ENCODE measurements around the gene PPP6C. TPM values are rescaled to one million over a fixed set of nuclear protein-coding genes. Genes with fewer than 3 reads are reported as not detected.

The PPP6C gene
- total RNA-seq, 1 experiment from 2014 or later = 22.7 TPM

DNA sequence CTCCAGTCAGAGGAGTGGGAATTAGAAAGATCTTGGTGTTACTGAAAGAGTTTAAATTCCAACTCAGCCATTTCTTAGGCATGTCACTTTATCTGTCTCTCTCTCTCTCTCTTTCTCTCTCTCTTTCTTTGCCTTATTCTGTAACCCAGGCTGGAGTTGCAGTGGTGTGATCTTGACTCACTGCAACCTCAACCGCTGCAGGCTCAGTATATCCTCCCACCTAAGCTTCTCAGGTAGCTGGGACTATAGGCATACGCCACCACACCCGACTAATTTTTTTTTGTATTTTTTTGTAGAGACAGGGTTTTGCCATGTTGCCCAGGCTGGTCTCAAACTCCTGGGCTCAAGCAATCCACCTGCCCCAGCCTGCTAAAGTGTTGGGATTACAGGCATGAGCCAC is 29.0 kb upstream of the PPP6C start:
- TF ChIP-seq, protein P1, sequence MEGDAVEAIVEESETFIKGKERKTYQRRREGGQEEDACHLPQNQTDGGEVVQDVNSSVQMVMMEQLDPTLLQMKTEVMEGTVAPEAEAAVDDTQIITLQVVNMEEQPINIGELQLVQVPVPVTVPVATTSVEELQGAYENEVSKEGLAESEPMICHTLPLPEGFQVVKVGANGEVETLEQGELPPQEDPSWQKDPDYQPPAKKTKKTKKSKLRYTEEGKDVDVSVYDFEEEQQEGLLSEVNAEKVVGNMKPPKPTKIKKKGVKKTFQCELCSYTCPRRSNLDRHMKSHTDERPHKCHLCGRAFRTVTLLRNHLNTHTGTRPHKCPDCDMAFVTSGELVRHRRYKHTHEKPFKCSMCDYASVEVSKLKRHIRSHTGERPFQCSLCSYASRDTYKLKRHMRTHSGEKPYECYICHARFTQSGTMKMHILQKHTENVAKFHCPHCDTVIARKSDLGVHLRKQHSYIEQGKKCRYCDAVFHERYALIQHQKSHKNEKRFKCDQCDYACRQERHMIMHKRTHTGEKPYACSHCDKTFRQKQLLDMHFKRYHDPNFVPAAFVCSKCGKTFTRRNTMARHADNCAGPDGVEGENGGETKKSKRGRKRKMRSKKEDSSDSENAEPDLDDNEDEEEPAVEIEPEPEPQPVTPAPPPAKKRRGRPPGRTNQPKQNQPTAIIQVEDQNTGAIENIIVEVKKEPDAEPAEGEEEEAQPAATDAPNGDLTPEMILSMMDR (IDR thresholded peaks at IDR 0.05; ENCODE audit: unreplicated experiment) = no peak
- no peak overlapping the region for H3K4me3 Mint-ChIP-seq (ENCODE audit: low read depth, unreplicated experiment)
- no peaks in the 10 kb centered on the region for H3K4me1 Mint-ChIP-seq (ENCODE audit: low read depth, unreplicated experiment)
- H3K36me3 Mint-ChIP-seq (ENCODE audit: insufficient read depth, unreplicated experiment) = no peaks in the 10 kb centered on the region
- no peak for DNase-seq
- no peaks in the 10 kb centered on the region for H3K9me3 Mint-ChIP-seq (ENCODE audit: low read depth, unreplicated experiment)
- BruUV-seq (replicated peaks) = no TSS peak
- no peaks in the 10 kb centered on the region for H3K27me3 Mint-ChIP-seq (ENCODE audit: unreplicated experiment)
- no peak overlapping the region for H3K27ac Mint-ChIP-seq (ENCODE audit: unreplicated experiment)
- CTCF ChIA-PET = no interaction called here
- intact Hi-C loops (cut with micrococcal nuclease; ENCODE audit: unreplicated experiment) = no loop called here

DNA sequence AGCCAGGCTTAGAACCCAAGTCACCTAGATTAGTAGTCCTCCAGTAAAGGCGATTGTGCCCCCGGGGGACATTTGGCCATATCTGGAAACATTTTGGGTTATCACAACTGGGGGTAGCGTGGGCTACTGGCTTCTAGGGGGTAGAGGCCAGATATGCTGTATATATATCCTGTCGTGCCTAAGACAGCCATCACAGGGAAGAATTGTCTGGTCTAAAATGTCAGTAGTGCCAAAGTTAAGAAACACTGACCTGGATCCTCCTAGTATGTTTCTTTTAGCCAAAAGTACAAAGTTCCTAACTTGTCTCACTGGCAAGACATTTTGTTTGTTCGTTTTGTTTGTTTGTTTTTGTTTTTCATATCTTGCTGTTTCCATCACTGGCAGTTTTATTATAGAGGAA is 24.6 kb upstream of the PPP6C start:
- no peaks in the 10 kb centered on the region for H3K4me1 Mint-ChIP-seq (ENCODE audit: low read depth, unreplicated experiment)
- peaks cover 7% of the 10 kb centered on the region for H3K36me3 Mint-ChIP-seq (ENCODE audit: insufficient read depth, unreplicated experiment)
- DNase-seq = no peak
- H3K27ac Mint-ChIP-seq (ENCODE audit: unreplicated experiment) = no peak overlapping the region
- CTCF ChIA-PET = no interaction called here
- no peaks in the 10 kb centered on the region for H3K27me3 Mint-ChIP-seq (ENCODE audit: unreplicated experiment)
- TF ChIP-seq, protein P1 (IDR thresholded peaks at IDR 0.05; ENCODE audit: unreplicated experiment) = no peak
- BruUV-seq (replicated peaks) = no TSS peak
- intact Hi-C loops (cut with micrococcal nuclease; ENCODE audit: unreplicated experiment) = no loop called here
- H3K4me3 Mint-ChIP-seq (ENCODE audit: low read depth, unreplicated experiment) = no peak overlapping the region
- no peaks in the 10 kb centered on the region for H3K9me3 Mint-ChIP-seq (ENCODE audit: low read depth, unreplicated experiment)

DNA sequence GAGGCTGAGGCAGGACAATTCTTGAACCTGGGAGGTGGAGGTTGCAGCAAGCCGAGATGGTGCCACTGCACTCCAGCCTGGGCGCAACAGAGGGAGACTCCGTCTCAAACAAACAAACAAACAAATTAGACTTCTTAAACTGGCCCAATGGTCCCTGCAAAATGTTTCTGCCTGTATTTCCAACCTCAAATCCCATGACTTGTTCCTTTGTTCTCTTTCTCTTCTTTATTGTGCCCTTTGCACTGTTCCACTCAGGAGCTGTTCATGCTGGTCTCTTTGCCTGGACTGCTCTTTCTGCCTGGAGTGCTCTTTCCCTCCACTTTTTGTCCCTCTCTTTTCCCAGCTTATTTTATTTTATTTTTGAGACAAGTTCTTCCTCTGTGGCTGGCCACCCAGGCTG is 14.9 kb upstream of the PPP6C start:
- H3K36me3 Mint-ChIP-seq (ENCODE audit: insufficient read depth, unreplicated experiment) = peaks cover 22% of the 10 kb centered on the region
- CTCF ChIA-PET = no interaction called here
- no TSS peak for BruUV-seq (replicated peaks)
- no peak overlapping the region for H3K4me3 Mint-ChIP-seq (ENCODE audit: low read depth, unreplicated experiment)
- H3K27me3 Mint-ChIP-seq (ENCODE audit: unreplicated experiment) = no peaks in the 10 kb centered on the region
- no peaks in the 10 kb centered on the region for H3K9me3 Mint-ChIP-seq (ENCODE audit: low read depth, unreplicated experiment)
- TF ChIP-seq, protein P1 (IDR thresholded peaks at IDR 0.05; ENCODE audit: unreplicated experiment) = no peak
- intact Hi-C loops (cut with micrococcal nuclease; ENCODE audit: unreplicated experiment) = no loop called here
- H3K4me1 Mint-ChIP-seq (ENCODE audit: low read depth, unreplicated experiment) = peaks cover 8% of the 10 kb centered on the region
- H3K27ac Mint-ChIP-seq (ENCODE audit: unreplicated experiment) = no peak overlapping the region
- no peak for DNase-seq

DNA sequence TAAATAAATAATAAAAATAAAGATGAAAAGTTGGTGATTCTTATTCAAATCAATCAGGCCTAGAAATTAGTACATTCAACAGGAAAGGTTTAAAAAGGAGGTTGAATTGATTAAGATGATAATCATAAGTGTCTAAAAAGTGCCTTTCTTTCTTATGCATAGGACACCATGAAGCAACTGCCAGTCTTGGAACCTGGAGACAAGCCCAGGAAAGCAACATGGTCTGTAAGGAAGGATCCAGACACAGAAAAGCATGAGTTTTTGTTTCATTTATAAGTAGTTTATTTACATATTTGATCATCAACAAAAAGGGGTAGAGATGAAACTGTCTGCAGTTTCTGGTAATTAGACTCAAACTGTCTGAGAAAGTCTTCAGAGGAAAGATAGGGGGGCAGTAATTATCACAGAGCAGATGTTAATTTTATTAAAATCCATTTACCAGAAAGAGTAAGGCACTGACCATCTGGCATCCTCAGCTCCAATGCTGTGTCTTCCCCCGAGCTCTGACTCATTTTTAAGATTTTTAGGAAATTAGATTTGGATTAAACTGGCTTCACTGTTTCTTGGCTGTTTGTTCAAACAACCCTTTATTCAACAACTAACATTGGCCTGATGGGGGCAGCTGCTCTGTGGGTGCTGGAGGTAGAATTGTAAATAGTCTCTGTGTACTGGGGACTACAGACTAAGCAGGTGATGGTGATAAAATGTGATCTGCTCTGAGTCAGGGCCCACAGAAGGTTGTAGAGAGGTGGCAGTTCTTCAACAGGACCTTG is 13.4 kb upstream of the PPP6C start:
- BruUV-seq (replicated peaks) = no TSS peak
- no peaks in the 10 kb centered on the region for H3K9me3 Mint-ChIP-seq (ENCODE audit: low read depth, unreplicated experiment)
- H3K4me1 Mint-ChIP-seq (ENCODE audit: low read depth, unreplicated experiment) = peaks cover 8% of the 10 kb centered on the region
- intact Hi-C loops (cut with micrococcal nuclease; ENCODE audit: unreplicated experiment) = no loop called here
- H3K27me3 Mint-ChIP-seq (ENCODE audit: unreplicated experiment) = no peaks in the 10 kb centered on the region
- H3K27ac Mint-ChIP-seq (ENCODE audit: unreplicated experiment) = no peak overlapping the region
- peaks cover 16% of the 10 kb centered on the region for H3K36me3 Mint-ChIP-seq (ENCODE audit: insufficient read depth, unreplicated experiment)
- CTCF ChIA-PET = no interaction called here
- H3K4me3 Mint-ChIP-seq (ENCODE audit: low read depth, unreplicated experiment) = no peak overlapping the region
- DNase-seq = no peak
- TF ChIP-seq, protein P1 (IDR thresholded peaks at IDR 0.05; ENCODE audit: unreplicated experiment) = no peak

Measured in Calu3 (cell line).